ENCODE measurements around the gene EYA2. TPM values are rescaled to one million over a fixed set of nuclear protein-coding genes. Genes with fewer than 3 reads are reported as not detected.

The EYA2 gene
- total and polyA plus RNA-seq, 2 donors (not counting 1 experiment from before 2014, with no cell fraction given), result 1.1 to 2.8 TPM

- Mint-ChIP-seq H3K9me3 (ENCODE audit: insufficient read depth) (peaks cover 6% of the 10 kb centered on the region), H3K4me1 (no peaks in the 10 kb centered on the region), H3K27ac (no peak overlapping the region), H3K27me3 (peaks cover 20% of the 10 kb centered on the region), H3K4me3 (no peak overlapping the region)
- no peaks in the 10 kb centered on the region for H3K79me2 ChIP-seq (ENCODE audit: control insufficient read depth, insufficient read depth, low read length)
- H3K4me3 ChIP-seq (ENCODE audit: control extremely low read depth in 1 of 5, extremely low read depth in 1 of 5, insufficient read depth in 1 of 5, low read depth in 2 of 5, low read length in 4 of 5), result no peak overlapping the region
- intact Hi-C loops (cut with micrococcal nuclease), result no loop called here
- TF ChIP-seq, protein P1, sequence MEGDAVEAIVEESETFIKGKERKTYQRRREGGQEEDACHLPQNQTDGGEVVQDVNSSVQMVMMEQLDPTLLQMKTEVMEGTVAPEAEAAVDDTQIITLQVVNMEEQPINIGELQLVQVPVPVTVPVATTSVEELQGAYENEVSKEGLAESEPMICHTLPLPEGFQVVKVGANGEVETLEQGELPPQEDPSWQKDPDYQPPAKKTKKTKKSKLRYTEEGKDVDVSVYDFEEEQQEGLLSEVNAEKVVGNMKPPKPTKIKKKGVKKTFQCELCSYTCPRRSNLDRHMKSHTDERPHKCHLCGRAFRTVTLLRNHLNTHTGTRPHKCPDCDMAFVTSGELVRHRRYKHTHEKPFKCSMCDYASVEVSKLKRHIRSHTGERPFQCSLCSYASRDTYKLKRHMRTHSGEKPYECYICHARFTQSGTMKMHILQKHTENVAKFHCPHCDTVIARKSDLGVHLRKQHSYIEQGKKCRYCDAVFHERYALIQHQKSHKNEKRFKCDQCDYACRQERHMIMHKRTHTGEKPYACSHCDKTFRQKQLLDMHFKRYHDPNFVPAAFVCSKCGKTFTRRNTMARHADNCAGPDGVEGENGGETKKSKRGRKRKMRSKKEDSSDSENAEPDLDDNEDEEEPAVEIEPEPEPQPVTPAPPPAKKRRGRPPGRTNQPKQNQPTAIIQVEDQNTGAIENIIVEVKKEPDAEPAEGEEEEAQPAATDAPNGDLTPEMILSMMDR (IDR thresholded peaks at IDR 0.05), result no peak
- TF ChIP-seq EZH2 (IDR thresholded peaks at IDR 0.05; ENCODE audit: borderline replicate concordance, insufficient read depth, low read depth, low read length, poor library complexity, severe bottlenecking), result no peak
- WGBS (ENCODE audit: insufficient coverage), result 83% methylated on average over 4 of the region's 5 CpGs
- ATAC-seq (ENCODE audit: low read depth) (no peak), DNase-seq (no peak)
- no peak overlapping the region for H3K27ac ChIP-seq (ENCODE audit: low read length in 2 of 2)
- H3K27me3 ChIP-seq (replicated peaks in 1 of 4; ENCODE audit: control extremely low read depth in 1 of 4, control insufficient read depth in 3 of 4, insufficient read depth in 4 of 4, low read length in 3 of 4), result peaks cover 0 to 3% (median 0%) of the 10 kb centered on the region in 4 experiments
- no peaks in the 10 kb centered on the region for H3K4me1 ChIP-seq (ENCODE audit: control insufficient read depth in 2 of 2, insufficient read depth in 2 of 2, low read length in 2 of 2)
- H4K20me1 ChIP-seq (ENCODE audit: control insufficient read depth, insufficient read depth, low read length, poor library complexity, severe bottlenecking), result no peaks in the 10 kb centered on the region
- H3K9ac ChIP-seq (ENCODE audit: low read length), result no peak overlapping the region
- peaks cover 0 to 30% (median 7%) of the 10 kb centered on the region in 3 donors for H3K9me3 ChIP-seq (ENCODE audit: control extremely low read depth in 1 of 3, control insufficient read depth in 2 of 3, insufficient read depth in 1 of 3, low read length in 2 of 3)
- no peak overlapping the region for H2AFZ ChIP-seq (ENCODE audit: insufficient read depth, low read depth, low read length, poor library complexity, severe bottlenecking)
- POLR2A ChIA-PET, result no interaction called here
- CTCF ChIA-PET, result no interaction called here
- H3K36me3 ChIP-seq (replicated peaks in 1 of 2; ENCODE audit: control extremely low read depth in 1 of 2, control insufficient read depth in 1 of 2, extremely low read depth in 1 of 2, insufficient read depth in 2 of 2, low read length in 1 of 2), result no peaks in the 10 kb centered on the region
- no peak overlapping the region for H3K4me2 ChIP-seq (replicated peaks; ENCODE audit: low read depth, low read length, poor library complexity, severe bottlenecking)
Measured at GRCh38 chr20:47113362-47114109, 218.9 kb downstream of the EYA2 start.

DNA sequence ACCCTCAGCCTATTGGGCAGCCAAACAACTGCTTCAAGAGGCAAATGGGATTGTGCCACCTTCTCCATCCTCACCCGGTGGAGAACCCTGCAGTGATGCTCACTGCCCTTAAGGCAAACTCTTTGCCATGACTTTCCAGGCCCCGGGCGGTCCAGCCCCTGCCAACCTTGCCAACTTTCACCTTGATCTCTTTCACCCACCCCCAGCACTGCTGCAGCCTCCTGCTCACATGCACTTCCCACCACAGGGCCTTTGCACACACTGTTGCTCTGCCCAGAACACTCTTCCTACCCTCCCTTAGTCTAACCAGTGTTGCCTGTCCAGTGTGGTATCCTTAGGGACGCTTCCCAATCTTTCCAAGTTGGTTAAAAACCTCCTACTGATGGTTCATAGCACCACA lies 221.1 kb downstream of the EYA2 start:
- H3K4me1 ChIP-seq (ENCODE audit: control insufficient read depth in 2 of 2, insufficient read depth in 2 of 2, low read length in 2 of 2), result no peaks in the 10 kb centered on the region
- 79% methylated on average over 3 of the region's 4 CpGs for WGBS (ENCODE audit: insufficient coverage)
- no peaks in the 10 kb centered on the region for H3K4me1 Mint-ChIP-seq
- ATAC-seq (ENCODE audit: low read depth) (no peak), DNase-seq (no peak)
- H3K27ac Mint-ChIP-seq, result no peak overlapping the region
- no peak overlapping the region for H3K9ac ChIP-seq (ENCODE audit: low read length)
- peaks cover 0 to 3% (median 0%) of the 10 kb centered on the region in 4 experiments for H3K27me3 ChIP-seq (replicated peaks in 1 of 4; ENCODE audit: control extremely low read depth in 1 of 4, control insufficient read depth in 3 of 4, insufficient read depth in 4 of 4, low read length in 3 of 4)
- H3K4me2 ChIP-seq (replicated peaks; ENCODE audit: low read depth, low read length, poor library complexity, severe bottlenecking), result no peak overlapping the region
- no peaks in the 10 kb centered on the region for H3K36me3 ChIP-seq (replicated peaks in 1 of 2; ENCODE audit: control extremely low read depth in 1 of 2, control insufficient read depth in 1 of 2, extremely low read depth in 1 of 2, insufficient read depth in 2 of 2, low read length in 1 of 2)
- H3K27me3 Mint-ChIP-seq, result peaks cover 27% of the 10 kb centered on the region
- no peak overlapping the region for H3K27ac ChIP-seq (ENCODE audit: low read length in 2 of 2)
- H3K4me3 Mint-ChIP-seq, result no peak overlapping the region
- no peak overlapping the region for H3K4me3 ChIP-seq (ENCODE audit: control extremely low read depth in 1 of 5, extremely low read depth in 1 of 5, insufficient read depth in 1 of 5, low read depth in 2 of 5, low read length in 4 of 5)
- no peak overlapping the region for H2AFZ ChIP-seq (ENCODE audit: insufficient read depth, low read depth, low read length, poor library complexity, severe bottlenecking)
- H3K9me3 ChIP-seq (ENCODE audit: control extremely low read depth in 1 of 3, control insufficient read depth in 2 of 3, insufficient read depth in 1 of 3, low read length in 2 of 3), result peaks cover 0 to 14% (median 7%) of the 10 kb centered on the region in 3 donors
- no peak for TF ChIP-seq EZH2 (IDR thresholded peaks at IDR 0.05; ENCODE audit: borderline replicate concordance, insufficient read depth, low read depth, low read length, poor library complexity, severe bottlenecking)
- TF ChIP-seq, protein P1 (IDR thresholded peaks at IDR 0.05), result no peak
- CTCF ChIA-PET, result no interaction called here
- POLR2A ChIA-PET, result no interaction called here
- H3K79me2 ChIP-seq (ENCODE audit: control insufficient read depth, insufficient read depth, low read length), result no peaks in the 10 kb centered on the region
- no peaks in the 10 kb centered on the region for H4K20me1 ChIP-seq (ENCODE audit: control insufficient read depth, insufficient read depth, low read length, poor library complexity, severe bottlenecking)
- intact Hi-C loops (cut with micrococcal nuclease), result no loop called here
- peaks cover 6% of the 10 kb centered on the region for H3K9me3 Mint-ChIP-seq (ENCODE audit: insufficient read depth)

All from B cell (primary cell).